ENCODE results near the gene SMC5.

SMC5 gene

GRCh38 chr9:70256123-70256551 is 2.6 kb upstream of the SMC5 start:
- DNase-seq (ENCODE audit: low read depth): peak; percentile 47
- no peak for TF ChIP-seq CTCF (IDR thresholded peaks at IDR 0.05; ENCODE audit: control insufficient read depth, insufficient read depth, low read depth, low read length, missing control alignments)
- H3K4me3 ChIP-seq (ENCODE audit: control insufficient read depth, low read depth, low read length): peak overlapping the region; percentile 24

GRCh38 chr9:70257502-70257901 is 1.3 kb upstream of the SMC5 start:
- DNase-seq (ENCODE audit: low read depth): no peak
- TF ChIP-seq CTCF (IDR thresholded peaks at IDR 0.05; ENCODE audit: control insufficient read depth, insufficient read depth, low read depth, low read length, missing control alignments): no peak
- H3K4me3 ChIP-seq (ENCODE audit: control insufficient read depth, low read depth, low read length): no peak overlapping the region

GRCh38 chr9:70257991-70258691 is 637 bp upstream of the SMC5 start:
- DNase-seq (ENCODE audit: low read depth): no peak
- TF ChIP-seq CTCF (IDR thresholded peaks at IDR 0.05; ENCODE audit: control insufficient read depth, insufficient read depth, low read depth, low read length, missing control alignments): no peak
- H3K4me3 ChIP-seq (ENCODE audit: control insufficient read depth, low read depth, low read length): peak overlapping the region; percentile 78

- no peak for DNase-seq (ENCODE audit: low read depth)
- peak overlapping the region; percentile 78 for H3K4me3 ChIP-seq (ENCODE audit: control insufficient read depth, low read depth, low read length)
- no peak for TF ChIP-seq CTCF (IDR thresholded peaks at IDR 0.05; ENCODE audit: control insufficient read depth, insufficient read depth, low read depth, low read length, missing control alignments)
Measured at GRCh38 chr9:70259512-70259802, 679 bp downstream of the SMC5 start.

- peak overlapping the region; percentile 78 for H3K4me3 ChIP-seq (ENCODE audit: control insufficient read depth, low read depth, low read length)
- TF ChIP-seq CTCF (IDR thresholded peaks at IDR 0.05; ENCODE audit: control insufficient read depth, insufficient read depth, low read depth, low read length, missing control alignments): no peak
- no peak for DNase-seq (ENCODE audit: low read depth)
Measured at GRCh38 chr9:70260007-70260443, 1.2 kb downstream of the SMC5 start.

GRCh38 chr9:70260606-70261005 is 1.8 kb downstream of the SMC5 start:
- H3K4me3 ChIP-seq (ENCODE audit: control insufficient read depth, low read depth, low read length): no peak overlapping the region
- TF ChIP-seq CTCF (IDR thresholded peaks at IDR 0.05; ENCODE audit: control insufficient read depth, insufficient read depth, low read depth, low read length, missing control alignments): no peak
- no peak for DNase-seq (ENCODE audit: low read depth)

All from AG09309 (cell line).